GM13976 (cell line): ENCODE data around the gene ZNF778.
"Not testable (repeated sequence)": the region's sequence is repeated elsewhere in the genome, so short reads cannot be mapped to it uniquely, and the experiment has no call there.

Experiments used
- DNase-seq: peaks from one replicate; pipeline ENCODE4 v3.0.0; 2012; ENCODE audit warnings: low spot score
- in situ Hi-C: fragments of 300-500 bp; cut with MboI; formaldehyde crosslinking; loops from one replicate; pipeline ENCODE4 v1.12.0; 2022; ENCODE audit warnings: low sequenced_read_pairs, mixed read lengths, inconsistent platforms; ENCODE audit not compliant: unreplicated experiment
- TF ChIP-seq, protein P1 (sequence below): IDR thresholded peaks from 2 replicates; pipeline ENCODE4 v1.5.1; 2012; ENCODE audit warnings: borderline replicate concordance, mild to moderate bottlenecking; ENCODE audit not compliant: insufficient read depth; ENCODE audit errors: extremely low read depth, missing control alignments, control extremely low read depth

ZNF778 gene

DNA sequence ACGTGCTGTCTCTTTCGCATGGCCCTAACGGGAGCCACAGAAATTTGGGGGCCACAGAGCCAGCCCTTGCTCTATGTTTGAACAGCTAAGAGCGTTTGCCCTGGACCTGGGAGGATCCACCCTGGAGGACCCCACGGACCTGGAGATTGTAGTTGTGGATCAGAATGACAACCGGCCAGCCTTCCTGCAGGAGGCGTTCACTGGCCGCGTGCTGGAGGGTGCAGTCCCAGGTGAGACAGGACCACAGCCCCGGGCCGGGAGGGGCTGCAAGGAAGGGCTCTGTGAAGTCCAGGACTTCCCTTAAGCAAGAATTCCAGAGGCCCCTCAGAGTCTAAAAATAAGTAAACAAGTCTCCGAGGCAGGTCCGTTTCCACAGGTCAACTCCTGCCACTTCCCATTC, 34.0 kb upstream of the ZNF778 start:
- TF ChIP-seq, protein P1, sequence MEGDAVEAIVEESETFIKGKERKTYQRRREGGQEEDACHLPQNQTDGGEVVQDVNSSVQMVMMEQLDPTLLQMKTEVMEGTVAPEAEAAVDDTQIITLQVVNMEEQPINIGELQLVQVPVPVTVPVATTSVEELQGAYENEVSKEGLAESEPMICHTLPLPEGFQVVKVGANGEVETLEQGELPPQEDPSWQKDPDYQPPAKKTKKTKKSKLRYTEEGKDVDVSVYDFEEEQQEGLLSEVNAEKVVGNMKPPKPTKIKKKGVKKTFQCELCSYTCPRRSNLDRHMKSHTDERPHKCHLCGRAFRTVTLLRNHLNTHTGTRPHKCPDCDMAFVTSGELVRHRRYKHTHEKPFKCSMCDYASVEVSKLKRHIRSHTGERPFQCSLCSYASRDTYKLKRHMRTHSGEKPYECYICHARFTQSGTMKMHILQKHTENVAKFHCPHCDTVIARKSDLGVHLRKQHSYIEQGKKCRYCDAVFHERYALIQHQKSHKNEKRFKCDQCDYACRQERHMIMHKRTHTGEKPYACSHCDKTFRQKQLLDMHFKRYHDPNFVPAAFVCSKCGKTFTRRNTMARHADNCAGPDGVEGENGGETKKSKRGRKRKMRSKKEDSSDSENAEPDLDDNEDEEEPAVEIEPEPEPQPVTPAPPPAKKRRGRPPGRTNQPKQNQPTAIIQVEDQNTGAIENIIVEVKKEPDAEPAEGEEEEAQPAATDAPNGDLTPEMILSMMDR, result no peak
- no peak for DNase-seq
- in situ Hi-C loops, result no loop called here

DNA sequence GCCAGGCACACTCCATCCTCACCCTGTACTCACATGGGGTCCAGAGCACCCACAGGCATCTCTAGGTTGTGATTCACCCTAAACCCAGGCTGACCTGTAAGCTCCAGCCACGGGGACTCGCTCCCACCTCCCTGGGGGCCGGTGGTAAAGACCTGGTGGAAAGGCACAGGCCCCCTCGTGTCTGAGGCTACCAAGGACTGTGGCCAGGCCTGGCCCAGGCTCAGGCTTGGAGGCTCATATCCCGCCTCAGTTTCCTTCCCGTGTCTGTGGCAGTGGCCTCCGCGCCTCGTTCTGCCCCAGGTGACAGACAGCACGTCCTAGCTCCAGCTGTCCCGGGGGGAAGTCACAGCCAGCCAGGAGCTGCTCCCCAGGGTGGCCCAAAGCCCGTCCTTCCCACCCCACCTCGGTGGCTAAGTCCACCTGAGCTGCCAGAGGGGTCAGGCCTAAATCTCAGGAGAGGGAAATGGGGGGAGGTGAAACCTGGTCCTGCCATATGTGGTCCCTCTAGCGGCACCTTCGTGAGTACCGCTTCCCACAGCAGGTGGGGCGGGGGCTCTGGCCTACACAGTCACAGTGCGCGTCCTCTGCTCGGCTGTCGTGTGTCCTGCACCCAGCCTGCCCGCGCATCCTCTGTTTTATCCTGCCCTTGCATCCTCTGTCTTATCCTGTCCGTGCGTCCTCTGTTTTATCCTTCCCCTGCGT, 33.4 kb upstream of the ZNF778 start:
- in situ Hi-C loops, result no loop called here
- no peak for DNase-seq

DNA sequence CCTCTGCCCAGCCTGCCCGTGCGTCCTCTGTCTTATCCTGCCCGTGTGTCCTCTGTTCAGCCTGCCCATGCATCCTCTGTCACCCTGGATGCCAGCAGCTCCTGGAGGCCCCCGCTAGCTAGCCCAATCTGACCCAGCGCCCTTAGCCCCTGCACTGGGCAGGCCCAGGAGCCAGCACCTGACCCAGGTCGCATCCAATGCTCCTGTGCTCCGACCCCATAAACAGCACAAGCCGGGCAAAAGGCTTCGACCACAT, 32.9 kb upstream of the ZNF778 start:
- TF ChIP-seq, protein P1, result no peak
- DNase-seq, result no peak
- in situ Hi-C loops, result no loop called here

More for the DNA sequence above, 33.4 kb upstream of the ZNF778 start:
- TF ChIP-seq, protein P1, result no peak

DNA sequence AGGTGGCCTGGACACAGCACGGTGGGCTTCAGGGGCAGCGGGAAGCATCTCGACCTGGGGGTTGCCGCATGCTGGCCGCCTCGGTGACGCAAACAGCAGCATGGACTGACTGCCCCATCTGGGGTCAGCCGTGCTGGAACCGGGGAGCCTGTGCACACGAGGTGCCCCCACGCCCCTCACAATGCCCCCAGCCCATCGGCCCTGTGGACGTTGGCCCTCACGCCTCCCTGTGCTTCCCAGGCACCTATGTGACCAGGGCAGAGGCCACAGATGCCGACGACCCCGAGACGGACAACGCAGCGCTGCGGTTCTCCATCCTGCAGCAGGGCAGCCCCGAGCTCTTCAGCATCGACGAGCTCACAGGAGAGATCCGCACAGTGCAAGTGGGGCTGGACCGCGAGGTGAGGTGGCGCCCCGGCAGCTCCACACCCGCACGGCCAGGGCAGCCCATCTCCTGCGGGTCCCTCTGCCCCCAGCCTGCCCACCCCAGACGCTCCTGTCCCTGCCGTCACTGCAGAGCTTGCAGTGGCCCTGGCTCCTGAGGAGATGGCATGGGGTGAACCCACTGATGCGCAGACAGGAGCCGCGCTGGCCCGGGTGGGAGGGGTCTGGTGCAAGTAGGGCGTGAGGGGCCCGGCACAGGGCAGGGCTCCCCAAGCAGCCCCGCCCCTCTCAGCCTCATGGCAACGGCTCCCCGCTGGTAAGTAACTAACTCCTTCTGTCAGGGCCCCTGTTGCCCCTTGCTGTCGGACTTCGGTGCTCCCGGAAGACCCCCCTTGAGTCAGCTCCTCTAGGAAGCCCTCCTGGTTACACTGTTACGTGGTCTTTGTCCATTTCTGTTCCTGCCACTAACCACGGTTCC, 32.3 kb upstream of the ZNF778 start:
- no peak for DNase-seq
- in situ Hi-C loops, result no loop called here
- TF ChIP-seq, protein P1, result no peak

DNA sequence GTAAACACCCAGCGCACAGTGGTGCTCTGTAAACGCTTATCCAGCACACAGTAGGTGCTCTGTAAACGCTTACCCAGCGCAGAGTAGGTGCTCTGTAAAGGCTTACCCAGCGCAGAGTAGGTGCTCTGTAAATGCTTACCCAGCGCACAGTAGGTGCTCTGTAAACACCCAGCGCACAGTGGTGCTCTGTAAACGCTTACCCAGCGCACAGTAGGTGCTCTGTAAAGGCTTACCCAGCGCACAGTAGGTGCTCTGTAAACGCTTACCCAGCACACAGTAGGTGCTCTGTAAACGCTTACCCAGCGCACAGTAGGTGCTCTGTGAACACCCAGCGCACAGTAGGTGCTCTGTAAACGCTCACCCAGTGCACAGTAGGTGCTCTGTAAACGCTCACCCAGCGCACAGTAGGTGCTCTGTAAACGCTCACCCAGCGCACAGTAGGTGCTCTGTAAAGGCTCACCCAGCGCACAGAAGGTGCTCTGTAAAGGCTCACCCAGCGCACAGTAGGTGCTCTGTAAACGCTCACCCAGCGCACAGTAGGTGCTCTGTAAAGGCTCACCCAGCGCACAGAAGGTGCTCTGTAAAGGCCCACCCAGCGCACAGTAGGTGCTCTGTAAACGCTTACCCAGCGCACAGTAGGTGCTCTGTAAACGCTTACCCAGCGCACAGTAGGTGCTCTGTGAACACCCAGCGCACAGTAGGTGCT, 31.5 kb upstream of the ZNF778 start:
- DNase-seq, in situ Hi-C loops: not testable (repeated sequence)

DNA sequence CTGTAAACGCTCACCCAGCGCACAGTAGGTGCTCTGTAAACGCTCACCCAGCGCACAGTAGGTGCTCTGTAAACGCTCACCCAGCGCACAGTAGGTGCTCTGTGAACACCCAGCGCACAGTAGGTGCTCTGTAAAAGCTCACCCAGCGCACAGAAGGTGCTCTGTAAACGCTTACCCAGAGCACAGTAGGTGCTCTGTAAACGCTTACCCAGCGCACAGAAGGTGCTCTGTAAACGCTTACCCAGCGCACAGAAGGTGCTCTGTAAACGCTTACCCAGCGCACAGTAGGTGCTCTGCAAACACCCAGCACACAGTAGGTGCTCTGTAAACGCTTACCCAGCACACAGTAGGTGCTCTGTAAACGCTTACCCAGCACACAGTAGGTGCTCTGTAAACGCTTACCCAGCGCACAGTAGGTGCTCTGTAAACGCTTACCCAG, 30.9 kb upstream of the ZNF778 start:
- DNase-seq, in situ Hi-C loops: not testable (repeated sequence)

DNA sequence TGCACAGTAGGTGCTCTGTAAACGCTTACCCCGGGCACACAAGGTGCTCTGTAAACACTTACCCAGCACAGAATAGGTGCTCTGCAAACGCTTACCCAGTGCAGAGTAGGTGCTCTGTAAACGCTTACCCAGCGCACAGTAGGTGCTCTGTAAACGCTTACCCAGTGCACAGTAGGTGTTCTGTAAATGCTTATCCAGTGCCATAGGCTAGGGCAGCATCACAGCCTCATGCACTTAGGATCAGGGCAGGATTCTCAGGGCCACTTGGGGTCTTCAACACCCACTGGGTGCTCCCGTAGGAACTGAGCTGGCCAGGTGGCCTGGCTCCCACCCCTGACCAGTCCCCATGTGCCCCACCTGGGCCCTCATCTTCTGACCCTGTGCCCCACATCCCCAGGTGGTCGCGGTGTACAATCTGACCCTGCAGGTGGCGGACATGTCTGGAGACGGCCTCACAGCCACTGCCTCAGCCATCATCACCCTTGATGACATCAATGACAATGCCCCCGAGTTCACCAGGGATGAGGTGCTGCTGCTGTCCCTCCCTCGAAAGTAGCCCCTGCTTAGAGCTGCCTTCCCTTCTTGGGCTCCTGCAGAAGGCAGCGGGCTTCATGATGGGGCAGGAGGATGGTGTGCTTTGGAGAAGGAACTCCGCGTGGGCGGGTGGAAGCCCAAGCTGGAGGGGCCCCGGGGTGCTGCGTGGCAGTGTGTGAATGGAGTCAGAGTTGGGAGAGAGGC, 30.3 kb upstream of the ZNF778 start:
- TF ChIP-seq, protein P1, result no peak
- in situ Hi-C loops, result no loop called here
- DNase-seq, result no peak
